Measurements from ENCODE around the gene SEC14L3. TPM values are rescaled to one million over a fixed set of nuclear protein-coding genes. Genes with fewer than 3 reads are reported as not detected.

Gene SEC14L3
- total RNA-seq, 1 donor from 2014 or later = not detected

GRCh38 chr22:30486661-30487115 lies 14.9 kb upstream of the SEC14L3 start:
- intact Hi-C loops (cut with DNase I) = no loop called here
- H3K27ac ChIP-seq = no peak overlapping the region

GRCh38 chr22:30486118-30486517 lies 14.3 kb upstream of the SEC14L3 start:
- TF ChIP-seq POLR2AphosphoS5 (IDR thresholded peaks at IDR 0.05; ENCODE audit: insufficient read depth in 1 of 2, low read depth in 1 of 2) (no peak), POLR2A (IDR thresholded peaks at IDR 0.05) (no peak), CTCF (IDR thresholded peaks at IDR 0.05) (no peak)
- intact Hi-C loops (cut with DNase I) = no loop called here
- no peaks in the 10 kb centered on the region for H3K27me3 ChIP-seq
- no peak overlapping the region for H3K4me3 ChIP-seq
- no peak overlapping the region for H3K27ac ChIP-seq
- H3K9me3 ChIP-seq = no peaks in the 10 kb centered on the region
- H3K36me3 ChIP-seq = no peaks in the 10 kb centered on the region
- no peaks in the 10 kb centered on the region for H3K4me1 ChIP-seq
- DNase-seq (ENCODE audit: extremely low spot score in 2 of 2) = no peak

More at GRCh38 chr22:30486661-30487115, 14.9 kb upstream of the SEC14L3 start:
- TF ChIP-seq POLR2A (IDR thresholded peaks at IDR 0.05) (no peak), POLR2AphosphoS5 (IDR thresholded peaks at IDR 0.05; ENCODE audit: insufficient read depth in 1 of 2, low read depth in 1 of 2) (no peak), CTCF (IDR thresholded peaks at IDR 0.05) (no peak)
- H3K36me3 ChIP-seq = no peaks in the 10 kb centered on the region
- no peak overlapping the region for H3K4me3 ChIP-seq
- H3K27me3 ChIP-seq = no peaks in the 10 kb centered on the region
- no peaks in the 10 kb centered on the region for H3K9me3 ChIP-seq
- H3K4me1 ChIP-seq = no peaks in the 10 kb centered on the region
- DNase-seq (ENCODE audit: extremely low spot score in 2 of 2) = no peak

GRCh38 chr22:30485362-30485988 lies 13.7 kb upstream of the SEC14L3 start:
- H3K9me3 ChIP-seq = no peaks in the 10 kb centered on the region
- no peaks in the 10 kb centered on the region for H3K4me1 ChIP-seq
- no peak overlapping the region for H3K4me3 ChIP-seq
- H3K36me3 ChIP-seq = no peaks in the 10 kb centered on the region
- DNase-seq (ENCODE audit: extremely low spot score in 2 of 2) = no peak
- H3K27me3 ChIP-seq = no peaks in the 10 kb centered on the region
- intact Hi-C loops (cut with DNase I) = no loop called here
- TF ChIP-seq POLR2AphosphoS5 (IDR thresholded peaks at IDR 0.05; ENCODE audit: insufficient read depth in 1 of 2, low read depth in 1 of 2) (no peak), CTCF (IDR thresholded peaks at IDR 0.05) (peak; percentile 83 to 93 (median 88))
- no peak overlapping the region for H3K27ac ChIP-seq

- no peaks in the 10 kb centered on the region for H3K4me1 ChIP-seq
- no peak overlapping the region for H3K27ac ChIP-seq
- H3K36me3 ChIP-seq = no peaks in the 10 kb centered on the region
- intact Hi-C loops (cut with DNase I) = no loop called here
- H3K9me3 ChIP-seq = no peaks in the 10 kb centered on the region
- no peak overlapping the region for H3K4me3 ChIP-seq
- H3K27me3 ChIP-seq = no peaks in the 10 kb centered on the region
- DNase-seq (ENCODE audit: extremely low spot score in 2 of 2) = no peak
- TF ChIP-seq CTCF (IDR thresholded peaks at IDR 0.05) (no peak), POLR2AphosphoS5 (IDR thresholded peaks at IDR 0.05; ENCODE audit: insufficient read depth in 1 of 2, low read depth in 1 of 2) (no peak), POLR2A (IDR thresholded peaks at IDR 0.05) (no peak)
Measured at GRCh38 chr22:30483169-30483568, 11.4 kb upstream of the SEC14L3 start.

GRCh38 chr22:30481711-30482110 lies 9.9 kb upstream of the SEC14L3 start:
- no peaks in the 10 kb centered on the region for H3K4me1 ChIP-seq
- no peaks in the 10 kb centered on the region for H3K9me3 ChIP-seq
- H3K27ac ChIP-seq = no peak overlapping the region
- no peak for DNase-seq (ENCODE audit: extremely low spot score in 2 of 2)
- TF ChIP-seq CTCF (IDR thresholded peaks at IDR 0.05) (no peak), POLR2AphosphoS5 (IDR thresholded peaks at IDR 0.05; ENCODE audit: insufficient read depth in 1 of 2, low read depth in 1 of 2) (no peak), POLR2A (IDR thresholded peaks at IDR 0.05) (no peak)
- H3K36me3 ChIP-seq = no peaks in the 10 kb centered on the region
- no peak overlapping the region for H3K4me3 ChIP-seq
- intact Hi-C loops (cut with DNase I) = no loop called here
- no peaks in the 10 kb centered on the region for H3K27me3 ChIP-seq
